ENCODE results near the gene SLC25A21.

SLC25A21 gene

GRCh38 chr14:36976571-36977023 is 195.8 kb downstream of the SLC25A21 start:
- no peak for DNase-seq

GRCh38 chr14:36975834-36976233 is 196.6 kb downstream of the SLC25A21 start:
- no peak for DNase-seq

GRCh38 chr14:36974985-36975384 is 197.4 kb downstream of the SLC25A21 start:
- DNase-seq = no peak

GRCh38 chr14:36973806-36974442 is 198.5 kb downstream of the SLC25A21 start:
- DNase-seq = no peak

- DNase-seq = no peak
These were observed 201.0 kb downstream of the SLC25A21 start for GRCh38 chr14:36971263-36971855.

GRCh38 chr14:36967892-36968555 is 204.4 kb downstream of the SLC25A21 start:
- no peak for DNase-seq

- no peak for DNase-seq
These were observed 216.4 kb downstream of the SLC25A21 start for GRCh38 chr14:36955967-36956366.

GRCh38 chr14:36955376-36955775 is 217.0 kb downstream of the SLC25A21 start:
- DNase-seq = no peak

- DNase-seq = no peak
These were observed 219.7 kb downstream of the SLC25A21 start for GRCh38 chr14:36952689-36953088.

- no peak for DNase-seq
These were observed 221.0 kb downstream of the SLC25A21 start for GRCh38 chr14:36951380-36951911.

- no peak for DNase-seq
These were observed 221.6 kb downstream of the SLC25A21 start for GRCh38 chr14:36950812-36951211.

GRCh38 chr14:36949371-36949770 is 223.0 kb downstream of the SLC25A21 start:
- DNase-seq = no peak

GRCh38 chr14:36948157-36948859 is 224.1 kb downstream of the SLC25A21 start:
- no peak for DNase-seq

- no peak for DNase-seq
These were observed 225.0 kb downstream of the SLC25A21 start for GRCh38 chr14:36947362-36947761.

GRCh38 chr14:36946872-36947271 is 225.5 kb downstream of the SLC25A21 start:
- no peak for DNase-seq

- no peak for DNase-seq
These were observed 227.9 kb downstream of the SLC25A21 start for GRCh38 chr14:36944307-36945010.

- no peak for DNase-seq
These were observed 229.7 kb downstream of the SLC25A21 start for GRCh38 chr14:36942522-36943245.

- DNase-seq = peak; percentile 15
These were observed 230.5 kb downstream of the SLC25A21 start for GRCh38 chr14:36941783-36942521.

- DNase-seq = no peak
These were observed 231.9 kb downstream of the SLC25A21 start for GRCh38 chr14:36940476-36940875.

GRCh38 chr14:36939265-36939664 is 233.1 kb downstream of the SLC25A21 start:
- DNase-seq = no peak

GRCh38 chr14:36938678-36939077 is 233.7 kb downstream of the SLC25A21 start:
- DNase-seq = no peak

Measured in GDM1 (cell line).